IPS-NIHi11 (cell line): ENCODE measurements around the gene NFKBIB.
"Not testable (repeated sequence)": the region's sequence is repeated elsewhere in the genome, so short reads cannot be mapped to it uniquely, and the experiment has no call there.

Source experiments
- DNase-seq: peaks from one replicate; pipeline ENCODE4 v3.0.0; 2012; ENCODE audit warnings: mixed read lengths, low spot score

NFKBIB gene

GRCh38 chr19:38928391-38929001, 28.7 kb downstream of the NFKBIB start:
- DNase-seq: no peak

- peak; percentile 95 for DNase-seq
Measured at GRCh38 chr19:38929929-38930775, 30.4 kb downstream of the NFKBIB start, which contains the start of gene SARS2. Gene SARS2, minus strand, starts transcription at chr19:38930763. Its CDS starts 27 bp downstream, at chr19:38930736.

- DNase-seq: peak; percentile 98
Measured at GRCh38 chr19:38930776-38931520, 31.2 kb downstream of the NFKBIB start, which contains the start of gene MRPS12. Gene MRPS12, plus strand, starts transcription at chr19:38930944. Its CDS starts 351 bp downstream, at chr19:38931295.

- no peak for DNase-seq
Measured at GRCh38 chr19:38931521-38931793, 31.7 kb downstream of the NFKBIB start.

GRCh38 chr19:38932425-38933179, 32.8 kb downstream of the NFKBIB start:
- no peak for DNase-seq

- no peak for DNase-seq
Measured at GRCh38 chr19:38933544-38933943, 33.8 kb downstream of the NFKBIB start.

GRCh38 chr19:38939957-38940356, 40.2 kb downstream of the NFKBIB start:
- no peak for DNase-seq

- not testable (repeated sequence) for DNase-seq
Measured at GRCh38 chr19:38941466-38941865, 41.7 kb downstream of the NFKBIB start.

GRCh38 chr19:38941979-38942378, 42.2 kb downstream of the NFKBIB start:
- DNase-seq: no peak

GRCh38 chr19:38942471-38943181, 42.9 kb downstream of the NFKBIB start:
- no peak for DNase-seq

GRCh38 chr19:38944981-38945506, 45.3 kb downstream of the NFKBIB start:
- DNase-seq: peak; percentile 40

GRCh38 chr19:38945562-38946228, 45.9 kb downstream of the NFKBIB start:
- no peak for DNase-seq

- DNase-seq: no peak
Measured at GRCh38 chr19:38946229-38947010, 46.7 kb downstream of the NFKBIB start.

- DNase-seq: peak; percentile 98
Measured at GRCh38 chr19:38949580-38950367, 50.0 kb downstream of the NFKBIB start.

- no peak for DNase-seq
Measured at GRCh38 chr19:38951187-38951586, 51.4 kb downstream of the NFKBIB start.

- DNase-seq: peak; percentile 53
Measured at GRCh38 chr19:38952395-38953165, 52.8 kb downstream of the NFKBIB start.

GRCh38 chr19:38953677-38954076, 53.9 kb downstream of the NFKBIB start:
- no peak for DNase-seq

GRCh38 chr19:38956264-38956663, 56.5 kb downstream of the NFKBIB start:
- no peak for DNase-seq
